Measurements from ENCODE around the gene ACTL7B.
"Not testable (repeated sequence)": the region's sequence is repeated elsewhere in the genome, so short reads cannot be mapped to it uniquely, and the experiment has no call there.

ACTL7B gene

DNA sequence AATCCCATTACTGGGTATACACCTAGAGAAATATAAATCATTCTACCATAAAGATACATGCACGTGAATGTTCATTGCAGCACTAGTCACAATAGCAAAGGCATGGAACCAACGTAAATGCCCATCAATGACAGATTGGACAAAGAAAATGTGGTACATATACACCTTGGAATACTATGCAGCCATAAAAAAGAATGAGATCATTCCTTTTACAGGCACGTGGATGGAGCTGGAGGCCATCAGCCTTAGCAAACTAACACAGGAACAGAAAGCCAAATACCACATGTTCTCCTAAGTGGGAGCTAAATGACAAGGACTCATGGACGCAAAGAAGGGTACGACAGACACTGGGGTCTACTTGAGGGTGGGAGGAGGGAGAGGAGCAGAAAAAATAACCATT, 16.2 kb downstream of the ACTL7B start:
- not testable (repeated sequence) for DNase-seq

DNA sequence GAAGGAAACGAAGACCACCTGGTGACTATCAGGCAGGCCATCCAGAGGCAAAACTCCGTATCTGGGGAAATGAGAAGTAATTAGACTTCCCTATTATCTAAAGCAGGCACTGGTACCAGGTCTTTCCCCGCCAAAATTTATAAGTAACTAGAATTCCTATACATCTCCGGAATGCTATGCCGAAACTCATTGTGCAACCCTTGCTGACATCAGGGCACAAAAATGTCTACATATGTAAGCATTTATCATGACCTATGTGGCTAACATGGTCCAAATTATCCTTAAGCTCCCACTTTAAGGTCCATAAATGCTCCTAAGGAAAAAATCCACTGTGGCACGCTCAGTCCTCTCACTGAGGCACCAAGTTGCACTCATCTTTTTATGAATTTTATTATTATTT, 17.8 kb downstream of the ACTL7B start:
- no peak for DNase-seq

DNA sequence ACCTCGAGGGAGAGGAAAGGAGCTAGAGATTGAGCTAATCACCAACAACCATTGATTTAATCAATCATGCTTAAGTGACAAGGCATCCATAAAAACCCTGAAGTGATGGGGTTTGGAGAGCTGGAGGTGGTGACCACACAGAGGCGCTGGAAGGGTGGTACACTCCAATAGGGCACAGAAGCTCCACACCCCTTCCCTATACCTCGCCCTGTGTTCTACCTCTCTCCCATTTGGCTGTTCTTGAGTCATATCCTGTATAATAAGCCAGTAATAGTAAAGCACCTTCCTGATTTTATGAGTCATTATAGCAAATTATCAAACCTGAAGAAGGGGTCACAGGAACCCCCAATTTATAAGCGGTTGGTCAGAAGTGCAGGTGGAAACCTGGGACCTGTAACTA, 18.3 kb downstream of the ACTL7B start:
- DNase-seq, result no peak

DNA sequence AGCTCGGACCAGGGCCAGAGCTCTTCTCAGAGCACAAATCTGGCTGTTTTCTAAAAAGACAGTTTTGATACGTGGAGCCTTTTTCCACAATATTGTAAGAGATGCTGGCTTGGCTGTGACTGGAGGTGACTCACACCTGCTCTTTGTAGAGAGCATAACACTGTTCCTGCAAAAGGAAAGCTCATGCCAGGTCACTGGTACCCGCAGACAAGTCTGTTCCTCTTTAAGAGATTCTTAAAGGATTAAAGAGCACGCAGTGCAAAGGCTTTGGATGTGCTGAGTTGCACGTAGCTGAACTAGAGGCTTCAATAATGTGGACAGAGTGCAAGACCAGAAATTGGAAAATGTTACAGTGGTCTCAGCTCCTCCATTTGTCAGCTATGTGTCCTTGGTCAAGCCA, 19.0 kb downstream of the ACTL7B start:
- DNase-seq, result no peak

DNA sequence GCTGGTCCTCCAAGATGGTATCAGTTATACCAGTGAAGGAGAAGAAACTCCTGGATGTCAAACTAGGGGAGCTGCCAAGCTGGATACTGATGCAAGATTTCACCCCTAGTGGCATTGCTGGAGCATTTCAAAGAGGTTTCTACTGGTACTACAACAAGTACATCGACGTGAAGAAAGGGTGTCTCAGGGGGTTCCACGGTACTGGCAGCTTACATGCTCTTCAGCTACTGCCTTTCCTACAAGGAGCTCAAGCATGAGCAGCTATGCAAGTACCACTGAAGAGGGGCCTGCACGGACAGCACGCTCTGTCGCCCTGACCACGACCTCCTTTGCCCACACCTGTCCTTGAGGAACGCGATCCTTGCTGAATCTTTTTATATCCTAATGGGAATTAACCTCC, 19.5 kb downstream of the ACTL7B start:
- no peak for DNase-seq

DNA sequence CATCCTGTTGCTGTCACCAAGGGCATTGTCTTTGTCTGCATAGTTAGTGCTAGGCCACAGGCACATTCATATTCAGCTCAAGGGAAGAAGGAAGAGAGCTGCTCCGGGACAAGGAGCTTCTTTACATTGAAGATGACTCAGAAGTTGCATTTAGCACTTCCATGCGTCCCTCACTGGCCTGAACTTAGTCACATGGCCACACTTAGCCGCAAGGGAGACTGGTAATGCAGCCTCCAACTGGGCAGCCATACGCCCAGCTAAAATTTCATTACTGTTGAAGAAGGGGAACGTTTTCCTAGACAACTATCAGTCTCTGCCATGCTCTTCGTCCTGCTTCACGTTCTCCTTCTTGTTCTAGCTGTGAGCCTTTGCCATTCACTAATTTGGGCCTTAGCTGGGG, 20.0 kb downstream of the ACTL7B start:
- DNase-seq, result no peak

DNA sequence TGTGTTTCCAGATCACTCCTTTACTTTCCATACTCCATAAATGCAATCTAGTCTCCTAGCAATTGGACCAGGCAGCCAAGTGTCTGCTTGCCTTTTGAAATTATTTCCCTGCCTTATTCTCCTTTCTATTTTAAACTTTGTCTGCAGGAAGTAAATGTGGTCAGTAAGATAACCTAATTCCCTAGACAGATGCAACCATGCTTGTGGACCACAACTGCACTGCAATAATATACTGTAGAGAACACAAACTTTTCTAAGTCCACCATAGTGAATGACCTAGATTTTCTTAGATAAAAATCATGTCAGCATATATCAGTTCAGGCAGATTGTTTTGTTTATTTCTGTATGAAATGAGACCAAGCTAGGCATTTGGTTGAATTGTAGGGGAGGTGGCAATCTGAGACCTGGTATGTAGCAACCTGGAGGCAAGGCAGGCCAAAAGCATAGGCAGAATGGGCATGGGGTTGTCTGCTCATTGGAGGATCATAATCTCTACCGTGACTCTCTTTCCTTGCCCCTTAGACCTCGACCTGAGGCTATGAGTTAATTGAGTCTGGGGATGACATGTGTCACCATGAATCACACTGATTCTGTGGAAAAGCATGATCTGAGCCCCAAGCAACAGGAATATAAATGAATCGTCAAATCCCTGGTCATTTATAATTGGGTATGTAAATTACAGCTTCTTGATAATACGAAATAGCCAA, 20.7 kb downstream of the ACTL7B start:
- no peak for DNase-seq

DNA sequence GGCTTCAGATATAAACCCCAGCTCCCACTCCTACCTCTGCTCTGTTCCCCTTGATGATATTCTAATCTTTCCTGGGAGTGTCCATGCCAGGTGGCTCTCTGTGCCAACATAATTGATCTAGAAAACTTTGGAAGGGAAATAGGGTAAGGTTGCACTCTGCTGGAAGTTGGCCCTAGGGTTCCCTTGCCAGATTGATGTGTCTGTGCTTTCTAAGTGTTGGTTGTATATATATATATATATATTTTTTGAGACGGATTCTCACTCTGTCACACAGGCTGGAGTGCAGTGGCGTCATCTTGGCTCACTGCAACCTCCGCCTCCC, 23.6 kb downstream of the ACTL7B start:
- no peak for DNase-seq

DNA sequence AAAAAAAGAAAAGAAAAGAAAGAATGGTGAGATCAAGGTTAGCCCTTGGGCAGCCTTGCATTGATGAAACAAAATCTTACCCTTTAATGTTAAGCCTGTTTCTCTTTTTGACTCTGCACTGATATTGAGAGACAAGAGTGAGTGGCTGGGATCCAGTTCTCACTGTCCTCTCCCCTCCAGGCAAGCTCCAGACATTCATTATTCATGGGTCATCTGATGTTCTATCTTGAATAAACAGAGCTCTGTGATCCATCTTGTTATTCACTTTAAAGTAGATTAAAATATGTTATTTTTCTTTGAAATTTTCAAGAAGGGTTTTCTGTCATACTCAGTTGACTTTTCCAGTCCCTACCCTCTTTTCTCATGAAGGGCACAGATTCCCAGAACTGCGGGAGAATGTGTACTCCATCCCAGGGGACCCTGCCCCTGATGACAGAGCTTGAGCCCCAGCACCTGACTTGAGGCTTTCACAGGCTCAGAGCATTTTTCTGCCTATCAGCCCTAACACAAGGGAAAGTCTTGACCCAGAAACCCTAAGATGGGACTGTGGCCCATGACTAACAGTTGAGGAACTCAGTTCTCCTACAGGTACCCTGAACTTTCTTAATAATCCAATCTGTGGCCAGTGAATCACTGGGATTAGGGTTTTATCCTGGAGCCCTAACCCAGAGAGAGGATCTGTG, 24.1 kb downstream of the ACTL7B start:
- DNase-seq, result no peak

DNA sequence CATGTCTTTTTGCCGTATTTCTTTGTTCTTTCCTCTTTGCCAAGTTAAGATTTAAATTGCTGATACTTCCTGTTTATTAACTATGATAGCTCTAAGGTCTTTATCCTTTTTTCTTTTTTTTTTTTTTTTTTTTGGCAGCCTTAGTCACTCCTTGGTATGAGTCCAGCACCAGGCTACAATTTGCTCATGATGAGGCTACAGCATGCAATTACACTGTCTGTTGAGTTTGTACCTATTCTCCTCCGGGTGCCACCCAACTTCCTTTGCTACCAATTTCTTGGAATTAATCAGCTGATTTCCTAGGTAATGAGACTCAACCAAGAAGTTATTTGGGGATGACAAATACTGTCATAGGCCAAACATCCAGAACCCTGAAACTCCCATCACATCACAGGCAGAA, 25.5 kb downstream of the ACTL7B start:
- DNase-seq, result no peak

DNA sequence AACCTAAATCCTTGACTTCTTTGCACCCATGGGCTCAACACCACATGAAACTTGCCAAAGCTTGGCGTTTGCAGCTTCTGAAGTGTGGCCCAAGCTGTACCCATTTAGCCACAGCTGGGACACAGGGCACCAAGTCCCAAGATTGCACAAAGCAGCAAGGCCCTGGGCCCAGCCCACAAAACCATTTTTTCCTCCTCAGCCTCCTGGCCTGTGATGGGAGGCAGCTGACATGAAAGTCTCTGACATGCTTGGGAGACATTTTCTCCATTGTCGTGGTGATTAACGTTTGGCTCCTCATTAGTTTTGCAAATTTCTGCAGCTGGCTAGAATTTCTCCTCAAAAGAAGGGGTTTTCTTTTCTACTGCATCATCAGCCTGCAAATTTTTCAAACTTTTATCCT, 32.0 kb downstream of the ACTL7B start:
- no peak for DNase-seq

DNA sequence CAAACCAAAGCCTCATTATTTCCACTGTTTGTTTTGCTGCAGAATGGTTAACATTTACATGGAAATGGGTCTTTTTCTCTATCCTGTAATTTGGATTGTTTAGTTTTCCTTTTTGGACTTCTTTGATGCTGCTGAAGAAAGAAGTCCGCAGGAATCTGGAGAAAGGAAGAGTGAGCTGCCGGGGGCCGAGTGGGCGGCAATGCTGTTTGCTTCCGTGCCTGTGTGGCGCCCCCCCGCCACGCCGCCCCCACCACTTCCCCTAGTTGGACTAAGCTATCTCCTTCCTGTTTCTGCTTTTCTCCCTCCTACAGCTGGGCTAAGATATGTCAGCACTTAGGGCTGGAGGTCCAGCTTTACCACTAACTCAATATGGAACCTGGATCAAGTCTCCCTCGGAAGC, 39.7 kb downstream of the ACTL7B start:
- DNase-seq, result no peak

DNA sequence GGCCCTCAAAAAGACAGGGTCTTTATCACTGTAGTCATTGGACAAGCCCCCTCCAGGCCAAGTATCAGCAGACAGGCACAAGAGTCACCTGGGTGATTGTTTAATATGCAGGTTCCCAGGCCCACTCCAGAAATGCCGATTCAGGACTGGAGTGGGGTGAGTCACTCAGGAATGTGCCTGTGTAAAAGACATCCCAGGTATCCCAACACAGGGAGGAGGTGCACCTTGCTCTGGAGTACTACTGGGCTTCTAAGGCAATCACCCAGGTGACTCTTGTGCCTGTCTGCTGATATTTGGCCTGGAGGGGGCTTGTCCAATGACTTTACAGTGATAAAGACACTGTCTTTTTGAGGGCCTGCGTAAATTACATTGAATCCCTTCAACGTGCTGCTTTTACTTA, 40.6 kb downstream of the ACTL7B start:
- no peak for DNase-seq

DNA sequence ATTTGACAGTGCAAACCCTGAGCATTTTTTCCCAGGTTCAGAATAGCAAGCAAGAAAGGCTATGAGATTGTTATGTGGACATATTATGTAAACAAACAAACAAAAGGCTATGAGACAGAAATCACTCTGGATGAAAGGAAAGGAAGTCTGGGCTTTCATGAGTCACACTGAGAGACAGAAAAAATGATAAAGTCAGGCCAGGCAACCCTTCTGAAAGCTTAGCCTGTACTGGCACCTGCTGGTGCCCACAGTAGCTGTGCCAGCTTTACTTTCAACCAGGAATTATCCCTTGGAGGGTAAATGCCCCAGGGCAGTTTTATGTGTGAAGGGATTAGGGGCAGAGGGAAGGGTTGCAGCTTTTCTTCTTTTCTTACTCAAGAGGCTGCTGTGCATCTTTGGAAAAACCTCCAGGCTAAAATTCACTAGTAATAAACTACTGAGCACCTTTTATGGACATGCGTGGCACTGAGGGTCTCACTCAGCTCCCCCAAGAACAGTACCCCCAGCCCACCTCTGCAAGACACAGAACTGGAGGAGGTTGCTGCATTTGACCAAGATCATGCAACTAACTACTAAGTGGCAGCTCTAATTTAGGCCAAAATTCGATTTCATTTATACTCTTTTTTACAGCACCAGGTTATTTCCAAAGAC, 41.7 kb downstream of the ACTL7B start:
- DNase-seq, result no peak

DNA sequence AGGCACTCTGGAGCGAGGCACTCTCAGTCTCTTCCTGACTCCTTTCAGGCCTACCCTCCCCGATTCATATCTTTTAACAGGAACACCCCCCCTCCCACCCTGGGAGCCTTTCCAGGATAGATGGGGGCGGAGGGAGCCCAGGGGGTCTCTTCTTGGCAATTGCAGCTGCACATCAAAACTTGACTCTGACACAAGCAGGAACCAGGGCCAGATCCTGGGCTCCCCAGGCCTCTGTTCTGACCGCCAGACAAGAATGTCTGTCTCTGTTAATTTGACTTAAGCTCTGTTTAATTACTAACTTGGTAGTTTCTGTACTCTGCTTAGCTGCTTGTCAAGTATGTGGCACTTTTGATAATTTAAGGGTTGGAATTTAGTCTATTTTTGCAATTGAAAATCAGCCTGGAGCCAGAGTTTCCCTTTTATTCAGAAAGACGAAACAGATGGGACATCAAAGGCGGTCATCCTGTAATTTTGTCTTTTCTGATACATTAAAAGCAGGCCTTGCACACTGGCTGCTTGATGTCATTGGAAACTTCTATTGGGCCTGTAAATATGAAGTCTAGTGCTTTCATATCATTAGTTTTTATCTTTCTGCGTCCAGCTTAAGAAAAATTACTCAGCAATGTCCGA, 43.3 kb downstream of the ACTL7B start:
- DNase-seq, result no peak

DNA sequence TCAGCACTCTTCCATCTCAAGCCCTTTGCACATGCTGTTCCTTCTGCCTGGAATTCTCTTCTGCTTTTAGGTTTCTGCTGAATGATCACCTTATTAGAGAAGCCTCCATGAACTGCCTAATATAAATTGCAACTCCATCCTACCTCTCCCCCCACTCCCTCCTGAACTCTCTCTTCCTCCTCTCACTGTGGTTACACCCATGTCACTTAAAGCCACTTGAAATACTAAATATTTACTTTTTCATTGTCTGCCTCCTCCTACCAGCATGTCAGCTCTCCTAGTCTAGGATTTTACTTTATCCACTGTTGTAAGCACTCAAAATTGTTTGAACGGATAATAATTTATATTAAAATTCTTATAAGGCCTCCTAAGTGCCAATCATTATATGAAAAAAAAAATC, 43.8 kb downstream of the ACTL7B start:
- no peak for DNase-seq

DNA sequence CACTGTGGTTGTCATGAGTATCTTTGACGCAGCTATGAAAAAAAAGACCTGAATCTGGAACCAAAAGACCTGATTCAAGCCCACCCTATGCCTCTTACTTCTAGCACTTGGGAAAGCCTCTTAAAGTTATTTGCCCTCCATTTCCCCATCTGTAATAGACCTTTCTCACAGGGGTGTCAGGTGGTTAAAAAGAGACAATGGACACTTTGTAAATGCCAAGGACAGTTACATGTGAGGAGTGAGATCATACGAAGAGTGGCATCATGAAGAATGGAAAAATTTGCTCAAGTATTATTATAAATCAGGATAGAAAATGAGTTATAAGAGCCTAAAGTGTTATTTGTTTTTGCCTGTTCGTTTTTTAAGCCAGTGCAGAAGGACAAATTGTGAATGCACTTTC, 46.5 kb downstream of the ACTL7B start:
- DNase-seq, result no peak
